ENCODE measurements around the gene MEGF11.

Gene MEGF11

DNA sequence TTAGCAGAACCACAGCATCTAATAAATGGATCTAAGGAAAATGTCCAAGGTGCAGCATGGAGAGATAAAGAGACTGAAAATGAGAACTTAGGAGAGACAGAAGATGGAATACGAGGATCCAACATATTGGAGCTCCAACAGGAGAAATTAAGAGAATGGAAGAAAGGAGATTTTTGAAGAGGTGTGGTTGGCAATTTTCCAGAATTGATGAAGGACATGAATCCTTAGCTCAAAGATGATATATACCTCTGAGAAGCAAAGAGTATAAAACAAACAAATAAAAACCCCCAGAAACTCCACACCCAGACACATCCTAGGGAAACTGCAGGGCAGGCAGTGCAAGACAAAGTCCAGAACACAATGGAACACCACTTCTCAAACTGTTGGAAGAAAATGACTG, 141.2 kb downstream of the MEGF11 start:
- no peak for DNase-seq (ENCODE audit: low read depth)

GRCh38 chr15:66111363-66111762, 142.2 kb downstream of the MEGF11 start:
- no peak for DNase-seq (ENCODE audit: low read depth)

GRCh38 chr15:66110864-66111263, 142.7 kb downstream of the MEGF11 start:
- no peak for DNase-seq (ENCODE audit: low read depth)

DNA sequence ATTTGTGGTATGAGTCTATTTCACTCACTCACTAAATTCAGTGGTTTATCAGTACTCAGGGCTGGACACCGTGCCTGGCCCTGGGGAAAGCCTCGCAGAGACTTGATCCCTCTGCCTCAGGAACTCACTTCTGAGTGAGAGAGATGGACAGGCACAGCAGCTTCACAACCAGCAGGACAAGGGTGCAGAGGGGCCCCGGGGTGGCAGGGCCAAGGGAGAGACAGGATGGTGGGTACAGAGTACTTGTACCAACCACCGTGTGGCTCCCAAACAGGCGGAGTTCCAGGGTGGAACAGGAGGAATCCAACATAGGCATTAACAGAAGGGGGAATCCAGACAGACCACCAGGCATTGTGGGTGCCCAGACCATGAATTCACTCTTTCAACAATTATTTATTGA, 143.7 kb downstream of the MEGF11 start:
- no peak for DNase-seq (ENCODE audit: low read depth)

DNA sequence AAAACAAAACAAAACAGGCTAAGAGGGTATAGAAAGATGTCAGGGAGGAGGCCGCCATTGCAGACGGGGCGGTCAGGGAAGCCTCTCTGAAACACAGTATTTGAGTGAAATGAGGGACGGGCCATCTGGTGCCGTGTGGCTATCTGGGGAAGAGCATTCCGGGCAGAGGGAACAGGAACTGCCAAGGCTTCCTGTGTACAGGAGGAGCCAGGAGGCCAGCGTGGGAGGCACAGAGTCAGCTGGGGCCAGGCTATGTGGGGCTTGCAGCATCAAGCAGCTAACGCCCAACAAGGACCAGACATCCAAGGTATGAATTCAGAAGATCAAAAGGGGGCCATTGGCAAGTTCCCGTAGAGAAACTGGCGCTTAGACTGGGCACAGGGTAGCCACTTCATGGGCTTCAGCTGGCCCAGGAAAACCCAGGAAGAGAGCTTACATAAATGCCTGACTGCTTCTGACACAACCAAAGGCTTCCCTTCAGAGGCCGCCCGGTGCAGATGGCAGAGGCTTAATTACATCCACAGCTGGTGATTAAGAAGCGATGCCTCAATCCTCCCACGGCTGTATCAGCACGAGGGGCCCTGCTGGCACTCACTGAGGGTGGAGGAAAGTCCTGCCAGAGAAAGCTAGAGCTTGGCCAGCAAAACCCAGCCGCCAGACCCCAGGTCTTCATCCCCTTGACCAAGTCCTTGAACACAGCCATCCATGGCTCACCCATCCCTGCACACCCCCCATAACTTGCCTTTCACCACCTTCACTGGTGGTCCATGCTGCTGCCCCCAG, 144.9 kb downstream of the MEGF11 start:
- DNase-seq (ENCODE audit: low read depth): no peak

GRCh38 chr15:66107070-66107469, 146.5 kb downstream of the MEGF11 start:
- no peak for DNase-seq (ENCODE audit: low read depth)

DNA sequence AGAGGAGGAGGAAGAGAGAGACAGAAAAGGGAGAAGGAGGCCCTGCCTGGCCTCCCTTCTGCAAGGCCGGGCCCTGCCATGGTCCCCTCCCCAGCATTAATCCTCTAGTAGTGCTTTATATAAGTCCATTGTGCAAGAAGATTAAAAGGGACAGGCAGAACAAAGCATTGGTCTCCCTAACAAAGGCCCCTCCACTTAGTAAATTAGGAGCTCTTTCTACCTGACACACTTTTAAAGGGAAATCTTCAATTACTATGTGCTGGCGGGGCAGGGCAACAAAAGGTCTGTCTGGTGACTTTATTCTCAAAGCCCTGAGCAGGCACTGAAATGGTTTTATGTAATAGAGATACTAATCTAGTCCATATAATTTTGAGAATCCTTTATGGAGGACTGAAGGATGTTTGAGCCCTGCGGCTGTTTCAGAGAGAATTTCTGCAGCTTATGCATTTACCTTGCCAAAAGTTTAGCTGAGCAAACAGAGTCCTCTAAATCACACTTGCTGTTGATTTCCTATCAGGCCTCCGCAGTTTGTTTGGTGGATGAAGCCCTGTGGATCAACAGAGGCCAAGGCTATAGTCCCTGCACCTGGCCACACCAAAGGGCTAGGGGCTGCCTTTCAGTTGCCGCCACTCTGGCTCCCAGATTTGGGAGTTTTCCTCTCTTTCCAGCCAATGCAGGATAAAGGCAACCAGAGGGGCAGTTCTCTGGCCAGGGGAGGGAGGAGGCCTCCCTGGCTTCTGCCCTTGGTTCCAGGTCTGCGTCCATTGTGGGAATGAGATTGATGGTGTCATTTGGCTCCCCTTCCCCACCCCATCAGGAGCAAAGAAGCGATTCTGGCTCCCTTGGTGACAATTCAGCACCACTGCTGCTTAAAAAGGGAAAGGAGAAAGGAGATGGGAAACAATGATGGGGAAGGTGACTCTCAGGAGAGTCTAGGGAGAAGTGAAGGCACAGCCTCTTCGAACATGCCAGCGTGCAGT, 148.0 kb downstream of the MEGF11 start:
- DNase-seq (ENCODE audit: low read depth): no peak

DNA sequence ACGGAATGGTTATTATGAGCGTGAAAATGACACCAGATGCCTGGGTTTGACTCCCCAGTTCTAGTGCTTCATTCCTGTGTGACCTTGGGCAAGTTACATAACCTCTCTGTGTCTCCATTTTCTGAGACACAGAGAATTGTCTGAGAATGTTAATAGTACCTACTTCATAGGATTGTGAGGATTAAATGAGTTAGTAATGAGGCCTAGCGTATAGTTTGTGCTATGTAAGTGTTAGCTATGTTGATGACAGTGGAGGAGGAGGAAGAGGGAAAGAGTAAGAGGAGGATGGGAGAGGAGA, 150.3 kb downstream of the MEGF11 start:
- DNase-seq (ENCODE audit: low read depth): no peak

DNA sequence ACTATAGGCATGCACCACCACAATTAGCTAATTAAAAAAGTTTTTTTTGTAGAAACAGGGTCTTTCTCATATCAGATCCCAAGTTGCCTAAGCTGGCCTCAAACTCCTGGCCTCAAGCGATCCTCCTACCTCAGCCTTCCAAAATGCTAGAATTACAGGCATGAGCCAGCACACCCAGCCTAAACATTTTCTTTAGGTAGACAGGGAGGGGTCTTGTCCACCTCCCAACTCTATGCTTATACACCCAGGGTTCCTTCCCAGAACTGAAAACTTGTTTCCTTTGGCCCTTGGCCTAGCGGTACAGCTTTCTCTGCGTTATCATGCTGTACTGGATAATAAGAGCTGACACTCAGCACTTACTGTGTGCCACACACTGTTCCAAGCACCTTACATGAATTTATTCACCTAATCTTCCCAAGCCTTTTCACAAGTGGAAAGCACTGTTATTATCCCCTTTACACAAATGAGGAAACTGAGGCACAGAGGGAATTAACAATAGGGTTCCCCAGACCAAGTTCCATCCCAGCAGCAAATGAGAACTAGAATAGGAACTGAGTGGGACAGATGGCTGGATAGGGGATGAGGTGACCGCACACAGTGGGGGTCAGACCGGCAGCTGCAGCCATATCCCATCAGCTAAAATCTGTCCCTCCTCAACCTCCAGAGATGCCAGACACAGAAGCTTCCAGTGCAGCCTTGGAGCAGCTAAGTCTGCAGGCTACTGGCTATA, 150.8 kb downstream of the MEGF11 start:
- no peak for DNase-seq (ENCODE audit: low read depth)

GRCh38 chr15:66101715-66102395, 151.7 kb downstream of the MEGF11 start:
- no peak for DNase-seq (ENCODE audit: low read depth)

- DNase-seq (ENCODE audit: low read depth): no peak
Observed at GRCh38 chr15:66100761-66101160, 152.8 kb downstream of the MEGF11 start.

DNA sequence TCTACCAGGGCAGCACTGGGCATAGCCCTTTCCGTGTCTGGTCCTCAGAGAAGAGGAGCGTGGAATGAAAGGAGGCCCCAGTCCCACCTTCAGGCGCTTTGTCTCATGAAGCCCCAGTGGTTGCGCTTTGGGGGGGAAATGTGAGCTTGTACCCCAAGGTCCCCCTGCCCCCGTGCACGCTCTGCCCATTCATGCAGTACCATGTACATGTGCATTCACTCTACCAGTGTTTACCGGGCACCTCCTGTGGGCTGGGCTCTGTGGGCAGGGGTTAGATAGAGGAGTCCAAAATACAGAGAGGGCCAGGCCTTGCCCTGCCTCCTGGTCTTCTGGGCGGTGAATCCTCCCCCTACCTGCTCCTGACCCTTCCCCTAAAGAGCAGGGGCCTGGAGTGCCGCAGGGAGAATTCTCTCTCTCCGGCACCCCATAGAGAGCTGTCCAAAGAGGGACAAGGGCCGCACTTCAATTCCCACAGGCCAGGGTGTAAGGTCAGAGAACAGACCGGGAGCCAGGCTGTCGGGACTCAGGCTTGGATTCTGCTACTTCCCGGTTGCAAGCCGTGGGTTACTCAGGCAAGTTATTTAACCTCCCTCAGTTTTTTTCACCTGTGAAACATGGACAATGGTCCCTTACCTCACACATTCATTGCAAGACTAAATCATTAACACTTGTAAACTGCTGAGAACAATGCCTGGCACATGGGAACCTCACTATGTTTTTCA, 153.4 kb downstream of the MEGF11 start:
- DNase-seq (ENCODE audit: low read depth): no peak

DNA sequence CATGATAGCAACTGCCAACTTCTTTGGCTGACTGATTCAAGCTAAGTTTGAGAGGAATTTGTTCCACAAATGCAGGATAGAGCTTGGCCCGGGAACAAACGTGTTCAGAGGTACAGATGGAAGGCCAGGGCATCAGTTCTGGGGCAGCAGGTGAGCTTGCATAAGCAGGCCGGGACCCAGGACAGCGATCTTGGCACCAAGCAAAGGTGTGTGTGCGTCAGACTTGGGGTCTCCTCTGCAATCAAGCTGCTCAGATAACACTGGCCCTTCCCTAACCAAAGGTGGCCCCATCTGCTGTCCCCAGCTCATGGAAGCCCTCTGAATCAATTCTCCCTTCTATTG, 155.6 kb downstream of the MEGF11 start:
- DNase-seq (ENCODE audit: low read depth): no peak

DNA sequence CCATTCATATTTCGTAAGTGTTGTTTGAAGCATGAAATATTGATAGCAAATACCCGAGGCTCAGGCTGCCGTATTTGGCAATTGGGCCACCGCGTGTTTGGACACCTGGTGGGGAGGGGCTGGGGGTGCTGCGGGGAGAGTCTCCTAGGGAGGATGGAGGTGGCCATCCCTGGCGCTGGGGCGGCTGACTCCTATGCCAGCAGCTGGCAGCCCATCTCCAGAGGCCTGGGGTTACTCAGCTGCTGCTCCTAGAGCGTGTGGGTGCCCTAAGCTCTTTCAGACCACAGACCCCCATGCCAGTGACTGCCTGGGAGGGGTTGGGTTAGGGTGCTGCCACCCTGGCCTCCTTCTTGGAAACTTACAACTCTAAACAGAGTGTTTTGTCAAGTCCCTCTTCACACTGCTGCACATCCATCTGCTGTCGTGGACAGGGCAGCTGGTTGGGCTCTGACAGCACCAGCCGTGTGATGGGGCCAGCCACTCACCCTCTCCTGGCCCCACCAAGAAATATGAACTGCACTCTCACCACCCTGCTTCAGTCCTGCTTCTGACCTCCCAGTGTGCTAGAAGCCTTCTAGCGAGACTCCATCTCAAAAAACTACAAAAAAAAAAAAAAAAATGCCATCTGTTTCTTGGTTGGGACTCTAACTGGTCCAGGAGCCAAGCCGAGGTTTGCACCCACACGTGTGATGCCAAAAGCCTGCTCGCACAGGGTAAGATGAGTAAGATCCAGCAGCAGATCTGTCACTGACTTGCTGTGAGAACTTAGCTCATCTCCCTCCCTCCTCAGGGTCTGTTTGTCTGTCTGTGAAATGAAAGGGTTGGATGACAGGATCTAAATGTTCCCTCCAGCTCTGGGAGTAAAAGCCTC, 156.2 kb downstream of the MEGF11 start:
- no peak for DNase-seq (ENCODE audit: low read depth)

DNA sequence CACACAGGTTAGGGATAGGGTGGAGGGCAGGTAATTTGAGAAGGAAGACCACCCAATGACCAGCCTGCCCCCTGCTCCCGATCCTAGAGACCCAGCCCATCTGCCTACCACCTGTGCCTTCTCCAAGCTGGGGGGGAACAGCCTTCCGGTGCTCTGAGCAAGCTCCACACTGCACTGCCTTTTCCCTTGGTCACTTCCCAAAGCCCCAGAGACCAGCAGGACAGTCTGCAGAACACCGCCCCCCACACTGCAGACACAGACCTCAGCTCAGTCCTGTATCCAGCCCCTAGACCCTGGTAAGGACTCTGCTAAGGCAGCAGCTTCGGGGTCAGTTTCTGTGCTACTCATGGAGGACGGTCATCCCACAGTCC, 156.9 kb downstream of the MEGF11 start:
- DNase-seq (ENCODE audit: low read depth): no peak

GRCh38 chr15:66095871-66096687, 157.5 kb downstream of the MEGF11 start:
- no peak for DNase-seq (ENCODE audit: low read depth)

- no peak for DNase-seq (ENCODE audit: low read depth)
Observed at GRCh38 chr15:66094331-66094730, 159.2 kb downstream of the MEGF11 start.

- DNase-seq (ENCODE audit: low read depth): no peak
Observed at GRCh38 chr15:66092053-66093016, 161.2 kb downstream of the MEGF11 start.

Measured in T-helper 22 cell (primary cell).